Mesodermal cell (in vitro differentiated cells): ENCODE data around the gene OBP2A.

Experiments
- H3K27ac ChIP-seq: 2 replicates; pipeline ENCODE4 v1.7.0; 2013; ENCODE audit warnings: mild to moderate bottlenecking, low read depth, low read length, moderate library complexity; ENCODE audit not compliant: severe bottlenecking
- H3K36me3 ChIP-seq: 2 replicates; pipeline ENCODE4 v1.7.1; 2013; ENCODE audit warnings: mild to moderate bottlenecking, low read length, moderate library complexity; ENCODE audit not compliant: control insufficient read depth, insufficient read depth
- H3K4me1 ChIP-seq: one replicate; pipeline ENCODE4 v1.7.1; 2013; ENCODE audit warnings: mild to moderate bottlenecking, low read length; ENCODE audit not compliant: insufficient read depth, control insufficient read depth, poor library complexity, severe bottlenecking
- H3K4me3 ChIP-seq: 2 replicates; pipeline ENCODE4 v1.7.0; 2013; ENCODE audit warnings: low read length, control low read depth, mild to moderate bottlenecking; ENCODE audit not compliant: insufficient read depth, poor library complexity, severe bottlenecking; ENCODE audit errors: extremely low read depth
- H3K9me3 ChIP-seq: 2 replicates; pipeline ENCODE4 v1.7.1; 2013; ENCODE audit warnings: mild to moderate bottlenecking, low read length, moderate library complexity; ENCODE audit not compliant: control insufficient read depth
- WGBS, 2 experiments: methylation state at CpG; one replicate each; pipeline ENCODE4 v1.1.5; 2013; ENCODE audit warnings: missing lambda C conversion rate in 2 of 2; ENCODE audit not compliant: insufficient coverage in 2 of 2; 5-methylcytosine and 5-hydroxymethylcytosine counted together

OBP2A gene

GRCh38 chr9:135572233-135572632 lies 26.3 kb downstream of the OBP2A start:
- WGBS, 2 experiments: 88 to 96% methylated on average over 2 of the region's 2 CpGs
- no peaks in the 10 kb centered on the region for H3K4me1 ChIP-seq
- H3K36me3 ChIP-seq: no peaks in the 10 kb centered on the region
- H3K9me3 ChIP-seq: peaks cover 9% of the 10 kb centered on the region
- H3K27ac ChIP-seq: no peak overlapping the region
- no peak overlapping the region for H3K4me3 ChIP-seq

- WGBS, 2 experiments: 75 to 78% methylated on average over 1 of the region's 1 CpG
- H3K4me3 ChIP-seq: no peak overlapping the region
- H3K36me3 ChIP-seq: no peaks in the 10 kb centered on the region
Measured at GRCh38 chr9:135573124-135573523, 27.2 kb downstream of the OBP2A start.

DNA sequence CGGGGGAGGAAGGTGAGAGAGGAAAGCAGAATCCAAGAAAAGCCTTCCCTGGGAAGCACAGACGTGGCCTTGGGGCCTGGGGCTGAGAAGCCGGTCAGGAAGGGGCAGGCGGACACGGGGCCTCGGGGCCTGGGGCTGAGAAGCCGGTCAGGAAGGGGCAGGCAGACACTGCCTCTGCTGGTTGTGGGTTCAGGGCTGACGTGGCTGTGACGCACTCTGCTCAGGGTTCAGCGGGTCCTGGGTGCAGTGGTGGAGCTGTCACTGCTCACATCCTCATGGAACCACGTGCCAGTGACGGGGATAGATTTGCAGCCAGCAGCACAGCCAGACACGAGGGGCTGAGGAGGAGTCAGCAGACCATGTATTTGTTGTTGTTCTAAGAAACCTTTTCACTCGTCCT lies 28.4 kb downstream of the OBP2A start:
- H3K4me1 ChIP-seq: no peaks in the 10 kb centered on the region
- H3K4me3 ChIP-seq: no peak overlapping the region
- no peaks in the 10 kb centered on the region for H3K36me3 ChIP-seq
- WGBS, 2 experiments: 86 to 92% methylated on average over 13 to 14 of the region's 14 CpGs
- H3K27ac ChIP-seq: no peak overlapping the region
- H3K9me3 ChIP-seq: peaks cover 3% of the 10 kb centered on the region

More at GRCh38 chr9:135573124-135573523, 27.2 kb downstream of the OBP2A start:
- Histone ChIP-seq H3K4me1 (no peaks in the 10 kb centered on the region), H3K9me3 (peaks cover 9% of the 10 kb centered on the region), H3K27ac (no peak overlapping the region)

- no peak overlapping the region for H3K4me3 ChIP-seq
- H3K36me3 ChIP-seq: no peaks in the 10 kb centered on the region
- no peak overlapping the region for H3K27ac ChIP-seq
- no peaks in the 10 kb centered on the region for H3K4me1 ChIP-seq
- no peaks in the 10 kb centered on the region for H3K9me3 ChIP-seq
- 90 to 94% methylated on average over 13 to 14 of the region's 15 CpGs for WGBS, 2 experiments
Measured at GRCh38 chr9:135574943-135575342, 29.0 kb downstream of the OBP2A start.

DNA sequence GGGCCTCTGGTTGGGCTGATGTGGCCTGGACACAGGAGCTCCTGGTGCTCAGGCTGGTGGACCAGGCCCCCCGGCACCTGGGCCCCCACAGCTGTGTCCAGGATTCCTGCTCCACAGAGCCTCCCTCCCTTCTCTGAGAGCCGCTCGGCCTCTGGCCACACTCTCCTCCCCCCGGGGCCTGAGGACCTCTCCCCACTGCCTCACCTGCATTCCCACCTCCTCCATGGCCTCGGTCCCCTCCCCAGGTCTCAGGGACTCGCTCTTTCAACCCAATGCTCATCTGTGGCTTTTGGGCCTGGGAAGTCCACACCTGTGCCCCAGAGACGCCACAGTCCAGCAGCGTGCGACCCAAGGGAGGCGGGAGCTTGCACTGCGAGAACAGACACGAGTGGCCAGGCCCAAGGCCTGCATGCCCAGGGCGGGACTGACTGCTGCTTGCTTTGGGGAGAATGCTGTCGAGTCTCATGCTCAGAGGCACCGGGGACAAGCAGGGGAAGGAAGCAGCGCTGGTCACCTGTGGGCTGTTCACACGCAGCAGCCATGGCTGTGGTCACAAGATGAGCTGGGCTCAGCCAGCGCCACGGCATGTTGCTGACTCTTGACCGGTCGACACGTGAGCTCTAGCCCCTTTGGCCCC lies 30.2 kb downstream of the OBP2A start:
- H3K4me1 ChIP-seq: no peaks in the 10 kb centered on the region
- H3K27ac ChIP-seq: no peak overlapping the region
- WGBS, 2 experiments: 90 to 94% methylated on average over 18 to 22 of the region's 22 CpGs
- H3K9me3 ChIP-seq: no peaks in the 10 kb centered on the region
- H3K36me3 ChIP-seq: no peaks in the 10 kb centered on the region
- H3K4me3 ChIP-seq: no peak overlapping the region

GRCh38 chr9:135577256-135577655 lies 31.3 kb downstream of the OBP2A start:
- H3K27ac ChIP-seq: no peak overlapping the region
- no peak overlapping the region for H3K4me3 ChIP-seq
- no peaks in the 10 kb centered on the region for H3K36me3 ChIP-seq
- 92 to 94% methylated on average over 10 of the region's 10 CpGs for WGBS, 2 experiments
- no peaks in the 10 kb centered on the region for H3K4me1 ChIP-seq
- no peaks in the 10 kb centered on the region for H3K9me3 ChIP-seq

GRCh38 chr9:135579356-135579755 lies 33.4 kb downstream of the OBP2A start:
- 53 to 56% methylated on average over 2 of the region's 2 CpGs for WGBS, 2 experiments
- no peak overlapping the region for H3K4me3 ChIP-seq
- no peaks in the 10 kb centered on the region for H3K36me3 ChIP-seq
- H3K27ac ChIP-seq: no peak overlapping the region
- no peaks in the 10 kb centered on the region for H3K9me3 ChIP-seq
- H3K4me1 ChIP-seq: no peaks in the 10 kb centered on the region

DNA sequence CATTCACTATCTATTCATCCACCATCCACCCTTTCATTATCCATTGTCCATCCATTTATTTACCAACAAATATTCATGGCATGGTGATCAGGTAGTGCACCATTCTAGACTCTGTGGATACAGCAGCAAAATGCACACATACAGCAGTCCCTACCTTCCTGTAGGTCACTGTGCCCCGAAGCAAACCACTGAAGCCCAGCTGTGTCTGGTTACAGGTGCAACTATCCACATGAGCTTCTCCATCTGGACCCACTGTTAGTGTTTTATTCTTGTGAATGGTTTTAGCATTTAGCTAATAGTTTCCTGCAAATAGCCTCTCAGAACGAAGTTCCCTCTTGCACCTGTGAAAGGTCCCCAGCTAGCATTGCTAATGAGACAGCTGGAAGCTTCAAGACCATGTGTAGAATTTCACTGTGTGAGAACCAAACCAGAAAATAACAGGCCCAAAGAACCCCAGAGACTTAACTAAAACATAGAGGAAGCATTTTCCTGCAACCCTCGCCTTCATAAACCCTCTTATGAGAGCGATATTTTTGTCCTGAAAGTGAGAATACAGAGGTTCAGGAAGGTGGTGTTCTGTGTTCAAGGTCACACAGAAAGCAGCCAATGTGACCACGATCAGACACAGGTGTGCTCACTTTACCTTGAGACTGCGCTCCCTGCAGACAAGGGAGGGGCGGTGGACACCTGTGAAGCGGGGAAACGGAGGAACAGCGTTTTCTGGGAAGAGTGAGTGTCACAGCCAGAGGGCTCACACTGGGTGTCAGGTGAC lies 34.1 kb downstream of the OBP2A start:
- H3K9me3 ChIP-seq: no peaks in the 10 kb centered on the region
- no peak overlapping the region for H3K4me3 ChIP-seq
- no peaks in the 10 kb centered on the region for H3K36me3 ChIP-seq
- H3K27ac ChIP-seq: no peak overlapping the region
- H3K4me1 ChIP-seq: no peaks in the 10 kb centered on the region
- WGBS, 2 experiments: 72 to 81% methylated on average over 7 to 9 of the region's 10 CpGs

- Histone ChIP-seq H3K27ac (no peak overlapping the region), H3K36me3 (no peaks in the 10 kb centered on the region), H3K4me1 (no peaks in the 10 kb centered on the region), H3K4me3 (no peak overlapping the region), H3K9me3 (no peaks in the 10 kb centered on the region)
- WGBS, 2 experiments: 92 to 97% methylated on average over 9 to 11 of the region's 11 CpGs
Measured at GRCh38 chr9:135580664-135581380, 34.9 kb downstream of the OBP2A start.

GRCh38 chr9:135581636-135582426 lies 35.9 kb downstream of the OBP2A start:
- Histone ChIP-seq H3K36me3 (no peaks in the 10 kb centered on the region), H3K4me3 (no peak overlapping the region), H3K4me1 (no peaks in the 10 kb centered on the region), H3K9me3 (no peaks in the 10 kb centered on the region), H3K27ac (no peak overlapping the region)
- 89 to 98% methylated on average over 13 to 15 of the region's 18 CpGs for WGBS, 2 experiments
